Thyroid gland (tissue), 4 donors: ENCODE results near the gene HSD3B7. TPM values are rescaled to one million over a fixed set of nuclear protein-coding genes. Genes with fewer than 3 reads are reported as not detected.

ENCODE experiments used
- DNase-seq, 2 donors: peaks; one replicate each; pipeline ENCODE4 v3.0.0-alpha.2; 2019
- H3K27ac ChIP-seq, 3 donors: fragments of 200-600 bp; sonication (generic); 1 replicate in 2 of 3; 2 replicates in 1 of 3; pipeline ENCODE4 v1.5.1; 2016 to 2019; ENCODE audit warnings: mild to moderate bottlenecking in 1 of 3, moderate library complexity in 1 of 3
- H3K27me3 ChIP-seq: fragments of 200-600 bp; sonication (generic); one replicate; pipeline ENCODE4 v1.5.1; 2019
- H3K36me3 ChIP-seq, 2 donors: fragments of 200-600 bp; sonication (generic); one replicate each; pipeline ENCODE4 v1.5.1; 2016 to 2019
- H3K4me1 ChIP-seq, 2 donors: fragments of 200-600 bp; sonication (generic); one replicate each; pipeline ENCODE4 v1.5.1; 2017 to 2019
- H3K4me3 ChIP-seq, 3 donors: fragments of 200-600 bp; sonication (generic); replicated peaks in 1 of 3; 1 replicate in 2 of 3; 2 replicates in 1 of 3; pipeline ENCODE4 v1.5.1; 2016; ENCODE audit warnings: mild to moderate bottlenecking in 1 of 3
- H3K9me3 ChIP-seq: fragments of 200-600 bp; sonication (generic); one replicate; pipeline ENCODE4 v1.5.1; 2017
- POLR2A ChIP-seq, 2 donors: fragments of 450-650 bp; IDR thresholded peaks; one replicate each; pipeline ENCODE4 v1.6.1; 2017; ENCODE audit warnings: antibody characterized with exemption in 2 of 2, mild to moderate bottlenecking in 2 of 2, moderate library complexity in 1 of 2
- WGBS, 2 donors: methylation state at CpG; one replicate each; pipeline ENCODE4 v1.1.5; 2017; 5-methylcytosine and 5-hydroxymethylcytosine counted together
- intact Hi-C: fragments of 100-400 bp; cut with DNase I; formaldehyde crosslinking; loops from one replicate; pipeline ENCODE4 v1.15.1; 2023
- total RNA-seq, 4 donors: library from RNA; depleted of rRNA; stranded (reverse); fragments of >200 nt; gene quantifications; one replicate each; pipeline ENCODE4 v1.2.3, GENCODE V29; 2016
- TF ChIP-seq, protein P1 (sequence below), 6 experiments: fragments of 200-600 bp in 3 of 6; fragments of 450-650 bp in 3 of 6; sonication (generic) in 3 of 6; IDR thresholded peaks; one replicate each; pipeline ENCODE4 v1.5.1; 2016 to 2019; ENCODE audit warnings: antibody characterized with exemption in 6 of 6, mild to moderate bottlenecking in 2 of 6, inconsistent platforms in 1 of 6, moderate library complexity in 1 of 6

Gene HSD3B7
- total RNA-seq, 4 donors from 2014 or later = 4.0 to 13.8 (median 10.9) TPM

DNA sequence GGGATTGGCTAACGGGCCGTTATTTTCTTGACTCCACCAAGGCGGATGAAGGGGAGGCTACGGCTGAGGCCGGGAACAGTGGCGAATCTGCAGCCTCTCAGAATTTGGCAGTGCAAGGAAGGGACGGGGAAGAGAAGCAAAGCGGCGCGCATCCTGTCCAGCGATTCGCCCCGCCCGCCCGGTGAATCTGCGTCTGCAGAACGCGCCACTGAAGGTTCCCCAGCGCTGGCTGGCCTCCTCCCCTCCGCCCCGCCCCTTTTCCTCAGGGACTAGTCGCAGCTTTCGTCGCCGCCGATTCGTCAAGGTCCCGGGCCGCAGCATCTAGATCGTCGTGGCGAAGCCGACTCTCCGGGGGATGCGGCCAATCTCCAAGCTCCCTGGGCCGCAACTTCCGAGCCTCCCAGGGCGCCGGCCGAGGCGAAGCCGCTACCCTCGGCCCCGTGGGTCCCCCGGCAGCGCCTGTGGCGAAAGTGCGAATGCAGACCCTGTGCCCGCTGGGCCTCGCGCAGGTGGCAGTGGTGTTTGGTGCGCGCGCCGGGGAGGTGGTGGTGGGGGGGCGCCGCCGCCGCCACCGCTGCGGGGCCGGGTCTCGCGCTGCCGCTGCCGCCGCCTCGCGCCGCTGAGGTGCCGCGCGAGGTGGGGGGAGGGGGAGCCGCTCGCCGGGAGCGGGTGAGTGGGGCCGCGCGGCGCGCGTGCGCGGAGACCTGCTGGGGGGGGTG, 27.4 kb upstream of the HSD3B7 start, which contains the start of gene SETD1A:
Gene SETD1A (plus strand): TSS at position 299 of the 719 bp plus-strand sequence. CDS start 978 bp downstream, outside the sequence.
- H3K36me3 ChIP-seq = peaks cover 27 to 34% of the 10 kb centered on the region in 2 donors
- peak within 1 kb of the TSS; percentile 67 to 90 (median 70) for H3K4me3 ChIP-seq
- peak; percentile 98 to 99 for DNase-seq
- no peaks in the 10 kb centered on the region for H3K9me3 ChIP-seq
- WGBS, 2 donors = 0 to 1% methylated on average over 17 to 21 of the region's 85 CpGs
- intact Hi-C loops = no loop called here
- H3K4me1 ChIP-seq = peaks cover 8 to 14% of the 10 kb centered on the region in 2 donors
- no peaks in the 10 kb centered on the region for H3K27me3 ChIP-seq
- peak within 1 kb of the TSS; percentile 93 to 99 (median 95) for H3K27ac ChIP-seq
- TF ChIP-seq, protein P1, sequence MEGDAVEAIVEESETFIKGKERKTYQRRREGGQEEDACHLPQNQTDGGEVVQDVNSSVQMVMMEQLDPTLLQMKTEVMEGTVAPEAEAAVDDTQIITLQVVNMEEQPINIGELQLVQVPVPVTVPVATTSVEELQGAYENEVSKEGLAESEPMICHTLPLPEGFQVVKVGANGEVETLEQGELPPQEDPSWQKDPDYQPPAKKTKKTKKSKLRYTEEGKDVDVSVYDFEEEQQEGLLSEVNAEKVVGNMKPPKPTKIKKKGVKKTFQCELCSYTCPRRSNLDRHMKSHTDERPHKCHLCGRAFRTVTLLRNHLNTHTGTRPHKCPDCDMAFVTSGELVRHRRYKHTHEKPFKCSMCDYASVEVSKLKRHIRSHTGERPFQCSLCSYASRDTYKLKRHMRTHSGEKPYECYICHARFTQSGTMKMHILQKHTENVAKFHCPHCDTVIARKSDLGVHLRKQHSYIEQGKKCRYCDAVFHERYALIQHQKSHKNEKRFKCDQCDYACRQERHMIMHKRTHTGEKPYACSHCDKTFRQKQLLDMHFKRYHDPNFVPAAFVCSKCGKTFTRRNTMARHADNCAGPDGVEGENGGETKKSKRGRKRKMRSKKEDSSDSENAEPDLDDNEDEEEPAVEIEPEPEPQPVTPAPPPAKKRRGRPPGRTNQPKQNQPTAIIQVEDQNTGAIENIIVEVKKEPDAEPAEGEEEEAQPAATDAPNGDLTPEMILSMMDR (IDR thresholded peaks at IDR 0.05) = peak in 2 of 6 experiments; percentile 1 to 3
- TF ChIP-seq POLR2A (IDR thresholded peaks at IDR 0.05) = peak in 1 of 2 donors; percentile 58

DNA sequence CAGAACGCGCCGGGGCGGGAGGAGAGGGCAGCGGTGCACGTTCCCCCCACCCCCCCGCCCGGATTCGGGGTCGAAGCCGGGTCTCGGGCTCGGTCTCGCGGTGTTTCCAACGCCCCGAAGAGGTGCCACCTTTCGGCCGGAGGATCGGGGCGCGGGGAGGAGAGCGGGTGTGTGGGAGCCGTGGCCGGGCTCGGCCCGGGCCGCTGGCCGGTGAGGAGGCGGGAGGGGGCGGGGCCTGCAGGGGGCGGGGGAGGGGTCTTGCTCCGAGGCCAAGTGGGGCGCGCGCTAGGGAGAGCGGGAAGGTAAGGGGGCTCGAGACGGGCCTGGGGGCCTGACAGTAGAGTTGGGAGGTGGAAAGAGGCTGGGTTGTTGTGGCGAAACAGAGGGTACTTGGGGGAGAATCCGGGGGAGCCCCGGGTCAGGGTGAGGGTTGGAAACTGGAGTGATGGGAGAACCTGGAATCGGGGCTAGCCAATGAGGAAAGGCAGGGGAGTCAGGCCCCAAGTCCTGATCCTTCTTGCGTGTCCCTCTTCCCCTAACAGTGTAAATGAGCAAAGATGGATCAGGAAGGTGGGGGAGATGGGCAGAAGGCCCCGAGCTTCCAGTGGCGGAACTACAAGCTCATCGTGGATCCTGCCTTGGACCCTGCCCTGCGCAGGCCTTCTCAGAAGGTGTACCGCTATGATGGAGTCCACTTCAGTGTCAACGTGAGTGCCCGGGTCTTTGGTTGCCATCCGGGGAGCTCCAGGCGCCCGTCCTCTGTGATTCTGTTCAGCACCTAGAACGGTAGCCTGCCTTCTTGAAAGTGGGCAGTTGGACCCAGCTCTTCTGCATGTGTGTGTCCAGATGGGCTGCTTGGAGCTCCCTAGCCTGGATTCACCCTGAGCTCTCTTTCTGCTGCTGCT, 26.6 kb upstream of the HSD3B7 start:
- no peak for TF ChIP-seq POLR2A (IDR thresholded peaks at IDR 0.05)
- TF ChIP-seq, protein P1 (IDR thresholded peaks at IDR 0.05) = no peak
- H3K4me3 ChIP-seq = peak overlapping the region in 2 of 3 donors; percentile 4 to 70
- peak overlapping the region in 2 of 3 donors; percentile 95 to 99 for H3K27ac ChIP-seq
- H3K9me3 ChIP-seq = no peaks in the 10 kb centered on the region
- H3K4me1 ChIP-seq = peaks cover 8 to 14% of the 10 kb centered on the region in 2 donors
- 15 to 17% methylated on average over 17 to 28 of the region's 55 CpGs for WGBS, 2 donors
- peaks cover 35 to 42% of the 10 kb centered on the region in 2 donors for H3K36me3 ChIP-seq
- DNase-seq = peak; percentile 57 to 66
- intact Hi-C loops = no loop called here
- H3K27me3 ChIP-seq = no peaks in the 10 kb centered on the region

DNA sequence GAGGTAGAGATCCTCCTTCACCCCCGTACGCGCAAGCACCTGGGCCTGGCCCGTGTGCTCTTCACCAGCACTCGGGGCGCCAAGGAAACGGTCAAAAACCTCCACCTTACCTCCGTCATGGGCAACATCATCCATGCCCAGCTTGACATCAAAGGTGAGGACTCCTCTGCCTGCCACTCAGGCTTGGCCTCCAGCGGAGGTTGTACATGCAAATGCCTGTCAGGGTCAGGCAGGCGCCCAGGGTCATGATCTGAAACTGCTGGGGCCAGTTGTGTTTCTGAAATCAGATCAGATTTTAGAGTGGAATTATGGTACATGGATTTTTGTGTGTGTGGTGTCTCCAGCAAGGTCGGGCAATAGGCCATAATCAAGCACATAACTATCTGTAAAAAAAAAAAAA, 23.6 kb upstream of the HSD3B7 start:
- Histone ChIP-seq H3K36me3 (peaks cover 64 to 71% of the 10 kb centered on the region in 2 donors), H3K9me3 (no peaks in the 10 kb centered on the region), H3K4me1 (peaks cover 8 to 14% of the 10 kb centered on the region in 2 donors), H3K27me3 (no peaks in the 10 kb centered on the region), H3K27ac (no peak overlapping the region), H3K4me3 (no peak overlapping the region)
- 94 to 95% methylated on average over 11 of the region's 11 CpGs for WGBS, 2 donors
- DNase-seq = no peak
- TF ChIP-seq, protein P1 (IDR thresholded peaks at IDR 0.05) = no peak
- TF ChIP-seq POLR2A (IDR thresholded peaks at IDR 0.05) = no peak
- intact Hi-C loops = no loop called here

DNA sequence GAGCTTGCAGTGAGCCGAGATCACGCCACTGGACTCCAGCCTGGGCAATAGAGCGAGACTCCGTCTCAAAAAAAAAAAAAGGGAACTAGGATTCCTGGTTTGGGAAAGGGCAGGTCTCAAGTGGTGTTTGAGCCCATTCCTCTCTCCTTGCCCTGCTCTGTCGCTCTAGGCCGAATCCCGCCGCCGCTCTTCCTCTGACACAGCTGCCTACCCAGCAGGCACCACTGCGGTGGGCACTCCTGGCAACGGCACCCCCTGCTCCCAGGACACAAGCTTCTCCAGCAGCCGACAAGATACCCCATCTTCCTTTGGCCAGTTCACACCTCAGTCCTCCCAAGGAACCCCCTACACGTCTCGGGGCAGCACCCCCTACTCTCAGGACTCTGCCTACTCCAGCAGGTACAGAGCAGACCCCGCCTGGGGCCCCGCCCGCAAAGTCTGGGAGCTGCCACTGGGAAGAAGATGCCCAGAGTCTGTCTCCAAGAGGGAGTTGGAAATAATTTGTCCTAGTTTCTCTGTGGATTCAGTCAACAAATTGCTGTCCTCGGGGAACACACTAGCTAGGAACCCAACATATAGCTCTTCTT, 21.0 kb upstream of the HSD3B7 start:
- Histone ChIP-seq H3K27ac (no peak overlapping the region), H3K27me3 (no peaks in the 10 kb centered on the region), H3K36me3 (peaks cover 87 to 92% of the 10 kb centered on the region in 2 donors), H3K9me3 (no peaks in the 10 kb centered on the region), H3K4me1 (peaks cover under 1 to 4% of the 10 kb centered on the region in 2 donors), H3K4me3 (no peak overlapping the region)
- 93% methylated on average over 18 of the region's 18 CpGs for WGBS, 2 donors
- TF ChIP-seq POLR2A (IDR thresholded peaks at IDR 0.05) = no peak
- TF ChIP-seq, protein P1 (IDR thresholded peaks at IDR 0.05) = no peak
- intact Hi-C loops = no loop called here
- no peak for DNase-seq
